ENCODE measurements around the gene TRAF1. TPM values are rescaled to one million over a fixed set of nuclear protein-coding genes. Genes with fewer than 3 reads are reported as not detected.

Gene TRAF1
- total RNA-seq, 1 experiment from 2014 or later = 1.4 TPM

DNA sequence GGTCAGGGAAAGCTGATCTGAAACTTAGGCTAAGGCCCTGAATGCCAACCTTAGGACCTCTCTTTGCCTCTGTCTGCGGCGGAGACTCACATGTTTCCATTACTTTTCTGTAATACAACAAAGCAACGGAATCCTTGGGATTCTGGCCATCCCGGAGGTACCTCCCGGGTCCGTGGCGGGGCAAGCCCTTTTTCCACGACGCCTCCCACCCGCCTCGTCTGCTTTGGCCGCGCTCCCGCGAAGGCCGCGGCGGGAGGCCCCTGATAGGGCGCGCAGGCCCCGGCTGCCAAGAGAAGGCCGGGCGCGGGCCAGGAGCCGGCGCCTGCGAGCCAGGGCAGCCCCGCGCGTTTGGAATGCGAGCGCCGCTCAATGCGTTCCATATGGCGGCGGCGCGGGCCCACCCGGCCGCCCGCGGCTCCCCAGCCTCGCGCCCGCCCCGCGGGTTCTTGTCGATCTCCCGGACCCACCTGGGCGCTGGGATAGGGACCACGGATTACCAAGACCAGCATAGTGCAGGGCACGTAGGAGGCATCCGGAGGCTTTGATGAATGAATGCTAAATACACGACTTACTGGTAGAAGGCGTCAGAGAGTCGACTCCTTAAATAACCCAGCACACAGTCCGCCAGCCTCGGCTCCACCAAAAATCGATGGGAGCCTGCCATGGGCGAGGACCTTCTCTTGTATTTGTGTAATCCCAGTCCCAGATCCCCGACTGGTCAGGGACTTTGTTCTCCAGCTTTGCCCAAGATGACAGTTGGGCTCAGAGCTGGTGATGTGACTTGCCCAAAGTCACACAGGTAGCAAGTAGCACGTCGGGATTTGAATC lies 32.1 kb downstream of the TRAF1 start:
- H3K4me1 ChIP-seq (ENCODE audit: insufficient read depth, low read length) = no peaks in the 10 kb centered on the region; the same call in 1 of the 2 replicates
- no peak overlapping the region for H2BK20ac ChIP-seq (ENCODE audit: low read depth, low read length, poor library complexity, severe bottlenecking)
- H3K9ac ChIP-seq (ENCODE audit: extremely low read depth, insufficient read length, low read length) = no peak overlapping the region
- no peaks in the 10 kb centered on the region for H3K23me2 ChIP-seq (ENCODE audit: insufficient read length, low read depth, low read length, poor library complexity, severe bottlenecking)
- Mint-ChIP-seq H3K9me3 (no peaks in the 10 kb centered on the region), H3K27me3 (ENCODE audit: low read depth) (peaks cover 15% of the 10 kb centered on the region), H3K4me3 (no peak overlapping the region; a peak in 1 of 5 replicates), H3K4me1 (peaks cover 12 to 25% of the 10 kb centered on the region in 2 experiments), H3K27ac (no peak overlapping the region), H3K36me3 (ENCODE audit: insufficient read depth in 1 of 3, low read depth in 3 of 3) (no peaks in the 10 kb centered on the region)
- H3T11ph ChIP-seq (ENCODE audit: low read length) = no peak overlapping the region
- no peak overlapping the region for H3K4me2 ChIP-seq (ENCODE audit: insufficient read depth, insufficient read length, low read length)
- no peak overlapping the region for H3K18ac ChIP-seq (ENCODE audit: insufficient read length, low read depth, low read length)
- no peak overlapping the region for H2BK120ac ChIP-seq (ENCODE audit: low read depth, low read length, poor library complexity, severe bottlenecking)
- no peak overlapping the region for H2BK5ac ChIP-seq (ENCODE audit: insufficient read length, low read length)
- H3K79me1 ChIP-seq (ENCODE audit: insufficient read depth, low read depth, low read length, poor library complexity, severe bottlenecking) = no peaks in the 10 kb centered on the region
- no CpG with 5 or more reads among the region's 63 CpGs for WGBS (ENCODE audit: extremely low coverage, insufficient read length, low lambda C conversion rate)
- H4K8ac ChIP-seq (replicated peaks; ENCODE audit: insufficient read length, low read depth, low read length) = no peak overlapping the region
- H3K56ac ChIP-seq (ENCODE audit: insufficient read length, low read depth, low read length) = no peak overlapping the region
- no peak overlapping the region for H4K5ac ChIP-seq (ENCODE audit: insufficient read length, low read depth, low read length)
- H3K14ac ChIP-seq (ENCODE audit: insufficient read depth, low read length) = no peak overlapping the region
- H3K27me3 ChIP-seq (ENCODE audit: insufficient read depth, low read length) = no peaks in the 10 kb centered on the region
- H3K79me2 ChIP-seq (ENCODE audit: insufficient read depth, low read length) = no peaks in the 10 kb centered on the region
- no peak overlapping the region for H3K23ac ChIP-seq (ENCODE audit: insufficient read length, low read depth, low read length)
- H2AFZ ChIP-seq (ENCODE audit: low read length) = no peak overlapping the region
- H3K27ac ChIP-seq (ENCODE audit: insufficient read length, low read depth, low read length) = no peak overlapping the region
- H2BK12ac ChIP-seq (ENCODE audit: insufficient read length, low read depth, low read length) = no peak overlapping the region
- H4K20me1 ChIP-seq (ENCODE audit: control insufficient read depth, insufficient read depth, insufficient read length) = no peaks in the 10 kb centered on the region
- no peak overlapping the region for H2AK5ac ChIP-seq (ENCODE audit: insufficient read length, low read length)
- no peak overlapping the region for H4K91ac ChIP-seq (ENCODE audit: insufficient read length, low read depth, low read length)
- no peak overlapping the region for H3K4ac ChIP-seq (ENCODE audit: low read depth, low read length)
- H2BK15ac ChIP-seq (ENCODE audit: low read depth, low read length) = no peak overlapping the region
- DNase-seq = peak; percentile 58
- no peaks in the 10 kb centered on the region for H3K9me3 ChIP-seq (ENCODE audit: control insufficient read depth, low read depth, low read length)
- TF ChIP-seq, protein P1, sequence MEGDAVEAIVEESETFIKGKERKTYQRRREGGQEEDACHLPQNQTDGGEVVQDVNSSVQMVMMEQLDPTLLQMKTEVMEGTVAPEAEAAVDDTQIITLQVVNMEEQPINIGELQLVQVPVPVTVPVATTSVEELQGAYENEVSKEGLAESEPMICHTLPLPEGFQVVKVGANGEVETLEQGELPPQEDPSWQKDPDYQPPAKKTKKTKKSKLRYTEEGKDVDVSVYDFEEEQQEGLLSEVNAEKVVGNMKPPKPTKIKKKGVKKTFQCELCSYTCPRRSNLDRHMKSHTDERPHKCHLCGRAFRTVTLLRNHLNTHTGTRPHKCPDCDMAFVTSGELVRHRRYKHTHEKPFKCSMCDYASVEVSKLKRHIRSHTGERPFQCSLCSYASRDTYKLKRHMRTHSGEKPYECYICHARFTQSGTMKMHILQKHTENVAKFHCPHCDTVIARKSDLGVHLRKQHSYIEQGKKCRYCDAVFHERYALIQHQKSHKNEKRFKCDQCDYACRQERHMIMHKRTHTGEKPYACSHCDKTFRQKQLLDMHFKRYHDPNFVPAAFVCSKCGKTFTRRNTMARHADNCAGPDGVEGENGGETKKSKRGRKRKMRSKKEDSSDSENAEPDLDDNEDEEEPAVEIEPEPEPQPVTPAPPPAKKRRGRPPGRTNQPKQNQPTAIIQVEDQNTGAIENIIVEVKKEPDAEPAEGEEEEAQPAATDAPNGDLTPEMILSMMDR (conservative IDR thresholded peaks at IDR 0.05) = no peak
